Loucy (cell line): ENCODE measurements around the gene BLOC1S6.

Experiments used
- H2AFZ ChIP-seq: fragments of 200-600 bp; sonication (generic); 2 replicates; pipeline ENCODE4 v1.6.0; 2016; ENCODE audit warnings: antibody characterized with exemption, mild to moderate bottlenecking, low read length, moderate library complexity
- H3F3A ChIP-seq: fragments of 200-600 bp; 2 replicates; pipeline ENCODE4 v1.6.0; 2016; ENCODE audit warnings: antibody characterized with exemption, low read depth, mild to moderate bottlenecking
- H3K27me3 ChIP-seq: fragments of 200-600 bp; sonication (generic); 2 replicates; pipeline ENCODE4 v1.6.1; 2014; ENCODE audit warnings: low read length, mild to moderate bottlenecking; ENCODE audit not compliant: insufficient read depth, poor library complexity, severe bottlenecking
- H3K36me3 ChIP-seq: fragments of 200-600 bp; sonication (generic); 2 replicates; pipeline ENCODE4 v1.6.1; 2016; ENCODE audit warnings: low read length; ENCODE audit not compliant: insufficient read depth
- H3K4me1 ChIP-seq: fragments of 200-600 bp; sonication (generic); 2 replicates; pipeline ENCODE4 v1.5.1; 2014; ENCODE audit warnings: low read length, mild to moderate bottlenecking; ENCODE audit not compliant: insufficient read depth, poor library complexity, severe bottlenecking
- H3K4me2 ChIP-seq: fragments of 200-600 bp; sonication (generic); 2 replicates; pipeline ENCODE4 v1.6.0; 2014; ENCODE audit warnings: antibody characterized with exemption, low read length, low read depth, mild to moderate bottlenecking; ENCODE audit not compliant: poor library complexity, severe bottlenecking
- H3K4me3 ChIP-seq: fragments of 200-600 bp; sonication (generic); 2 replicates; pipeline ENCODE4 v1.5.1; 2014; ENCODE audit warnings: low read length, mild to moderate bottlenecking, mixed read lengths; ENCODE audit not compliant: poor library complexity, severe bottlenecking
- H3K79me2 ChIP-seq: fragments of 200-600 bp; sonication (generic); 2 replicates; pipeline ENCODE4 v1.6.1; 2014; ENCODE audit warnings: low read length; ENCODE audit not compliant: insufficient read depth
- H3K9ac ChIP-seq: fragments of 200-600 bp; sonication (generic); 2 replicates; pipeline ENCODE4 v1.6.0; 2014; ENCODE audit warnings: mild to moderate bottlenecking, low read depth, low read length, moderate library complexity; ENCODE audit not compliant: poor library complexity, severe bottlenecking
- H3K9me2 ChIP-seq: fragments of 200-600 bp; sonication (generic); replicated peaks from 2 replicates; pipeline ENCODE4 v1.6.1; 2016; ENCODE audit warnings: low read depth, low read length, mixed read lengths
- H3K9me3 ChIP-seq: fragments of 200-600 bp; sonication (generic); 2 replicates; pipeline ENCODE4 v1.6.1; 2014; ENCODE audit warnings: mild to moderate bottlenecking, antibody characterized with exemption, low read length, low read depth; ENCODE audit not compliant: insufficient read depth
- H4K20me1 ChIP-seq: fragments of 200-600 bp; sonication (generic); 2 replicates; pipeline ENCODE4 v1.6.0; 2014; ENCODE audit warnings: antibody characterized with exemption, low read length, mild to moderate bottlenecking; ENCODE audit not compliant: insufficient read depth, poor library complexity, severe bottlenecking
- EZH2phosphoT487 ChIP-seq: fragments of 200-600 bp; IDR thresholded peaks from 2 replicates; pipeline ENCODE4 v1.6.1; 2018; ENCODE audit warnings: antibody characterized with exemption, mild to moderate bottlenecking, moderate library complexity, borderline replicate concordance
- TF ChIP-seq, protein P1 (sequence below): fragments of 200-600 bp; sonication (generic); conservative IDR thresholded peaks from 2 replicates; pipeline ENCODE4 v1.5.1; 2014; ENCODE audit warnings: mild to moderate bottlenecking, antibody characterized with exemption, low read length

BLOC1S6 gene

DNA sequence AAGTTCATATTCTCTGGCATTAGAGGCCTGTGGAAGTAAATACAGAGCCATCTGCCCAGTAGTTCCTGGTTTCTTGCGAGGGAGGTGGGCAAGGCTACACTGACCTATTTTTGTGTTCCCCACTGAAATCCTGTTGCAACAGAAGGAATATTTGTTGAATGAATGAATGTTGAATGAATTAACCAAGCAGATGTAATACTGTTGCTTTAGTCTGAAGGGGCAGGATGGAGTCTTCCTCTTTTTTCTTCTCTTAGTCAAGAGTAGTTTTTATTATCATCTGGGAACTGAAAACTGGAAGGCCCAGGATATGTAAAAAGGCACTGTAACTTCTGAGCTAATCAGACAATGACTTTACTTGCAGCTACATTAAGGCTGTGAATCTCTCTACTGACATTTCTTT lies 17.1 kb downstream of the BLOC1S6 start:
- no peaks in the 10 kb centered on the region for H3K27me3 ChIP-seq
- H4K20me1 ChIP-seq: peaks cover 14% of the 10 kb centered on the region
- no peak overlapping the region for H3K4me2 ChIP-seq
- H3K9ac ChIP-seq: no peak overlapping the region
- H3K79me2 ChIP-seq: peaks cover 40% of the 10 kb centered on the region; the same call in 1 of the 2 replicates
- H3K36me3 ChIP-seq: peaks cover 39% of the 10 kb centered on the region; the same call in 1 of the 2 replicates
- H3K4me3 ChIP-seq: no peak overlapping the region
- no peaks in the 10 kb centered on the region for H3K9me2 ChIP-seq
- H3K9me3 ChIP-seq: no peaks in the 10 kb centered on the region
- H2AFZ ChIP-seq: no peak overlapping the region
- H3F3A ChIP-seq: no peaks in the 10 kb centered on the region
- no peak for TF ChIP-seq EZH2phosphoT487
- TF ChIP-seq, protein P1, sequence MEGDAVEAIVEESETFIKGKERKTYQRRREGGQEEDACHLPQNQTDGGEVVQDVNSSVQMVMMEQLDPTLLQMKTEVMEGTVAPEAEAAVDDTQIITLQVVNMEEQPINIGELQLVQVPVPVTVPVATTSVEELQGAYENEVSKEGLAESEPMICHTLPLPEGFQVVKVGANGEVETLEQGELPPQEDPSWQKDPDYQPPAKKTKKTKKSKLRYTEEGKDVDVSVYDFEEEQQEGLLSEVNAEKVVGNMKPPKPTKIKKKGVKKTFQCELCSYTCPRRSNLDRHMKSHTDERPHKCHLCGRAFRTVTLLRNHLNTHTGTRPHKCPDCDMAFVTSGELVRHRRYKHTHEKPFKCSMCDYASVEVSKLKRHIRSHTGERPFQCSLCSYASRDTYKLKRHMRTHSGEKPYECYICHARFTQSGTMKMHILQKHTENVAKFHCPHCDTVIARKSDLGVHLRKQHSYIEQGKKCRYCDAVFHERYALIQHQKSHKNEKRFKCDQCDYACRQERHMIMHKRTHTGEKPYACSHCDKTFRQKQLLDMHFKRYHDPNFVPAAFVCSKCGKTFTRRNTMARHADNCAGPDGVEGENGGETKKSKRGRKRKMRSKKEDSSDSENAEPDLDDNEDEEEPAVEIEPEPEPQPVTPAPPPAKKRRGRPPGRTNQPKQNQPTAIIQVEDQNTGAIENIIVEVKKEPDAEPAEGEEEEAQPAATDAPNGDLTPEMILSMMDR: no peak
- H3K4me1 ChIP-seq: no peaks in the 10 kb centered on the region

DNA sequence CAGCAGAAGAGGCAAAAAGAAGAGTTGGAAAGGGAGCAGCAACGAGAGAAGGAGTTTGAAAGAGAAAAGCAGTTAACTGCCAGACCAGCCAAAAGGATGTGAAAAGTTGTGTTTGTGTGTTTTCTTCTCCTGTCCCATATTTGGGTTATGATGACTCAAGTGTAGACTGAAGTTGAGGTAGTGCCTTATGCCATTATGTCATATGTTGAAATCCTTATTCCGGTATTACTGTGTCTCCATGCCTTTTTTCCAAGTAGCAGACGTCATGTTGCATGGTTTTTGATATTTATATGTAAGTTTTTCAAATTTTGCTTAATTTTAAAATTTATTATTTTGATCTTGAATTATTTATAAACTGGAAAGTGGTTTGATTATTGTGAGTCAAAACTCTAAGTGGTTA lies 19.2 kb downstream of the BLOC1S6 start:
- Histone ChIP-seq H3K27me3 (no peaks in the 10 kb centered on the region), H4K20me1 (peaks cover 9% of the 10 kb centered on the region), H3F3A (no peaks in the 10 kb centered on the region), H3K4me1 (no peaks in the 10 kb centered on the region), H3K4me2 (no peak overlapping the region), H3K9me3 (no peaks in the 10 kb centered on the region), H3K9ac (no peak overlapping the region), H2AFZ (no peak overlapping the region), H3K79me2 (peaks cover 30% of the 10 kb centered on the region; the same call in 1 of the 2 replicates), H3K36me3 (peaks cover 43% of the 10 kb centered on the region; the same call in 1 of the 2 replicates), H3K4me3 (no peak overlapping the region), H3K9me2 (no peaks in the 10 kb centered on the region)
- TF ChIP-seq EZH2phosphoT487: no peak
- TF ChIP-seq, protein P1: no peak

- Histone ChIP-seq H3K4me3 (no peak overlapping the region), H3F3A (no peaks in the 10 kb centered on the region), H3K9me3 (no peaks in the 10 kb centered on the region), H3K9ac (no peak overlapping the region), H3K27me3 (no peaks in the 10 kb centered on the region), H2AFZ (no peak overlapping the region), H3K79me2 (peaks cover 26% of the 10 kb centered on the region; the same call in 1 of the 2 replicates), H3K4me1 (no peaks in the 10 kb centered on the region), H3K4me2 (no peak overlapping the region), H3K9me2 (no peaks in the 10 kb centered on the region), H4K20me1 (peaks cover 5% of the 10 kb centered on the region), H3K36me3 (peaks cover 43% of the 10 kb centered on the region; the same call in 1 of the 2 replicates)
- TF ChIP-seq, protein P1: no peak
- TF ChIP-seq EZH2phosphoT487: no peak
Measured at GRCh38 chr15:45606841-45607240, 19.7 kb downstream of the BLOC1S6 start.
